A549 (cell line): ENCODE results near the gene VDAC1. TPM values are rescaled to one million over a fixed set of nuclear protein-coding genes. Genes with fewer than 3 reads are reported as not detected.
A peak's percentile ranks its signal among the peaks of the same experiment; 100 is the strongest.

ENCODE experiments used
- ATAC-seq, 2 experiments: fragments of 200-7000 bp in 1 of 2; fragments of >200 bp in 1 of 2; cut with Nextera tagmentation in 1 of 2; cut with Tn5 transposase in 1 of 2; 3 replicates each; pipeline versions ENCODE4 v1.8.0 to v1.9.1; 2018 to 2020; ENCODE audit warnings: mild to moderate bottlenecking in 1 of 2, moderate library complexity in 1 of 2
- CTCF ChIA-PET: fragments of 300-600 bp; sonication (Branson Sonifier 250); formaldehyde crosslinking; extraction: SDS; loops from one replicate; lab custom pipeline; 2021; ENCODE audit warnings: antibody characterized with exemption, inconsistent platforms; lab: Yijun Ruan, JAX
- POLR2A ChIA-PET: fragments of 350-600 bp; formaldehyde crosslinking; extraction: SDS; loops from one replicate; lab custom pipeline; 2021; ENCODE audit warnings: antibody characterized with exemption, inconsistent platforms; lab: Yijun Ruan, JAX
- DNase-seq, 2 experiments: peaks; one replicate each; pipeline versions ENCODE4 v3.0.0 to v3.0.0-alpha.2; 2011 to 2016; ENCODE audit warnings: low read depth in 1 of 2, low spot score in 1 of 2
- FAIRE-seq: peaks from 2 replicates; lab custom pipeline; 2011; peaks lifted over from hg19 to GRCh38; lab: Jason Lieb, UNC
- H3K27ac ChIP-seq, 2 experiments: fragments of >200 bp; sonication (Bioruptor Twin); formaldehyde crosslinking; 3 replicates each; pipeline ENCODE4 v1.5.1; 2016 to 2017
- H3K4me1 ChIP-seq: fragments of >200 bp; sonication (Bioruptor Twin); formaldehyde crosslinking; 3 replicates; pipeline ENCODE4 v1.6.1; 2016
- H3K4me2 ChIP-seq: fragments of >200 bp; sonication (Bioruptor Twin); formaldehyde crosslinking; 3 replicates; pipeline ENCODE4 v1.6.1; 2016
- H3K4me3 ChIP-seq: fragments of >200 bp; sonication (Bioruptor Twin); formaldehyde crosslinking; 3 replicates; pipeline ENCODE4 v1.5.1; 2016
- H3K9me3 ChIP-seq: fragments of >200 bp; sonication (Bioruptor Twin); formaldehyde crosslinking; 3 replicates; pipeline ENCODE4 v1.6.1; 2016
- CBX2 ChIP-seq: fragments of 200-600 bp; sonication (generic); IDR thresholded peaks from 2 replicates; pipeline ENCODE4 v1.6.1; 2016; ENCODE audit warnings: low read depth, mild to moderate bottlenecking, borderline replicate concordance
- CBX8 ChIP-seq: fragments of 200-600 bp; sonication (generic); IDR thresholded peaks from 2 replicates; pipeline ENCODE4 v1.6.1; 2016
- EHMT2 ChIP-seq: fragments of 200-600 bp; sonication (generic); IDR thresholded peaks from 2 replicates; pipeline ENCODE4 v1.6.1; 2016; ENCODE audit warnings: antibody characterized with exemption, low read depth, mild to moderate bottlenecking, moderate library complexity
- EP300 ChIP-seq, 2 experiments: fragments of >200 bp; sonication (Bioruptor Twin); formaldehyde crosslinking; IDR thresholded peaks; 2 replicates in 1 of 2; 3 replicates in 1 of 2; pipeline ENCODE4 v1.6.1; 2016 to 2017
- FOSB ChIP-seq: fragments of 250-450 bp; sonication (Bioruptor Pico); IDR thresholded peaks from 2 replicates; pipeline ENCODE4 v1.5.0; 2020; ENCODE audit warnings: mild to moderate bottlenecking, moderate library complexity
- HOXB13 ChIP-seq: fragments of 250-450 bp; sonication (Bioruptor Pico); IDR thresholded peaks from 2 replicates; pipeline ENCODE4 v1.5.0; 2020; ENCODE audit warnings: low read depth, mild to moderate bottlenecking, moderate library complexity
- JUNB ChIP-seq: fragments of >200 bp; sonication (Bioruptor Twin); formaldehyde crosslinking; IDR thresholded peaks from 2 replicates; pipeline ENCODE4 v1.6.1; 2016
- KDM1A ChIP-seq: fragments of 200-600 bp; sonication (generic); IDR thresholded peaks from 2 replicates; pipeline ENCODE4 v1.6.1; 2016; ENCODE audit warnings: low read depth, mild to moderate bottlenecking
- MAX ChIP-seq: IDR thresholded peaks from 2 replicates; pipeline ENCODE4 v1.6.1; 2012
- MYC ChIP-seq: IDR thresholded peaks from 2 replicates; pipeline ENCODE4 v1.6.1; 2012; ENCODE audit warnings: mild to moderate bottlenecking, inconsistent platforms, low read length, improper control_type of control experiment, borderline replicate concordance
- PHF8 ChIP-seq: fragments of 200-600 bp; sonication (generic); IDR thresholded peaks from 2 replicates; pipeline ENCODE4 v1.6.1; 2016; ENCODE audit warnings: low read depth, mild to moderate bottlenecking, antibody characterized with exemption, moderate library complexity, borderline replicate concordance
- POLR2A ChIP-seq: IDR thresholded peaks from 2 replicates; pipeline ENCODE4 v1.6.1; 2012; ENCODE audit warnings: mild to moderate bottlenecking, low read length
- RAD21 ChIP-seq, 2 experiments: fragments of >200 bp in 1 of 2; sonication (Bioruptor Twin) in 1 of 2; formaldehyde crosslinking in 1 of 2; IDR thresholded peaks in 1 of 2; conservative IDR thresholded peaks in 1 of 2; 2 replicates in 1 of 2; 3 replicates in 1 of 2; pipeline ENCODE4 v1.6.1; 2012 to 2018; ENCODE audit warnings: inconsistent platforms in 1 of 2
- REST ChIP-seq: fragments of 200-600 bp; sonication (generic); IDR thresholded peaks from 2 replicates; pipeline ENCODE4 v1.6.1; 2016; ENCODE audit warnings: antibody characterized with exemption, mild to moderate bottlenecking, moderate library complexity
- RFX5 ChIP-seq: fragments of 450-650 bp; IDR thresholded peaks from 2 replicates; pipeline ENCODE4 v1.7.1; 2014; ENCODE audit warnings: antibody characterized with exemption, mild to moderate bottlenecking, moderate library complexity
- WGBS: methylation state at CpG from one replicate; pipeline ENCODE4 v1.1.6; 2017; ENCODE audit errors: missing lambda C conversion rate; 5-methylcytosine and 5-hydroxymethylcytosine counted together
- polyA plus RNA-seq, 4 experiments: library from polyadenylated mRNA; depleted of rRNA in 3 of 4; stranded (reverse); fragments of >200 nt; fragmentation: RNase III in 1 of 4; extraction: RNeasy Plus Mini Kit Qiagen cat#74134 plus additional on column Dnase treatment in 1 of 4; gene quantifications; 2 replicates in 3 of 4; 3 replicates in 1 of 4; pipeline ENCODE4 v1.2.3, GENCODE V29; 2011 to 2017
- TF ChIP-seq, protein P1 (sequence below): fragments of 450-650 bp; IDR thresholded peaks from 2 replicates; pipeline ENCODE4 v1.6.1; 2014; ENCODE audit warnings: antibody characterized with exemption
- TF ChIP-seq, protein P2 (sequence below): fragments of 250-450 bp; sonication (Bioruptor Pico); IDR thresholded peaks from 2 replicates; pipeline ENCODE4 v1.5.0; 2021; ENCODE audit warnings: mild to moderate bottlenecking, moderate library complexity, borderline replicate concordance
- TF ChIP-seq, protein P3 (sequence below): IDR thresholded peaks from 2 replicates; pipeline ENCODE4 v1.6.1; 2012; ENCODE audit warnings: low read depth, borderline replicate concordance

Gene VDAC1
- polyA plus RNA-seq, 2 of the 4 experiments (the other 2 are of a cell fraction): 369 to 442 TPM

- TF ChIP-seq, protein P1, sequence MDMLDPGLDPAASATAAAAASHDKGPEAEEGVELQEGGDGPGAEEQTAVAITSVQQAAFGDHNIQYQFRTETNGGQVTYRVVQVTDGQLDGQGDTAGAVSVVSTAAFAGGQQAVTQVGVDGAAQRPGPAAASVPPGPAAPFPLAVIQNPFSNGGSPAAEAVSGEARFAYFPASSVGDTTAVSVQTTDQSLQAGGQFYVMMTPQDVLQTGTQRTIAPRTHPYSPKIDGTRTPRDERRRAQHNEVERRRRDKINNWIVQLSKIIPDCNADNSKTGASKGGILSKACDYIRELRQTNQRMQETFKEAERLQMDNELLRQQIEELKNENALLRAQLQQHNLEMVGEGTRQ: 0 out of 2 replicates have a peak, but pooled peaks have one; percentile 3
- TF ChIP-seq HOXB13 (CRISPR knock-in tag): no peak
- no peak for TF ChIP-seq CBX8
- no peak for TF ChIP-seq EP300 (IDR thresholded peaks at IDR 0.05)
- TF ChIP-seq POLR2A: no peak
- no peak for TF ChIP-seq KDM1A
- no peak for TF ChIP-seq CBX2
- TF ChIP-seq EHMT2: no peak
- no peak for TF ChIP-seq JUNB
- no peak for TF ChIP-seq FOSB (CRISPR knock-in tag)
- TF ChIP-seq, protein P2, sequence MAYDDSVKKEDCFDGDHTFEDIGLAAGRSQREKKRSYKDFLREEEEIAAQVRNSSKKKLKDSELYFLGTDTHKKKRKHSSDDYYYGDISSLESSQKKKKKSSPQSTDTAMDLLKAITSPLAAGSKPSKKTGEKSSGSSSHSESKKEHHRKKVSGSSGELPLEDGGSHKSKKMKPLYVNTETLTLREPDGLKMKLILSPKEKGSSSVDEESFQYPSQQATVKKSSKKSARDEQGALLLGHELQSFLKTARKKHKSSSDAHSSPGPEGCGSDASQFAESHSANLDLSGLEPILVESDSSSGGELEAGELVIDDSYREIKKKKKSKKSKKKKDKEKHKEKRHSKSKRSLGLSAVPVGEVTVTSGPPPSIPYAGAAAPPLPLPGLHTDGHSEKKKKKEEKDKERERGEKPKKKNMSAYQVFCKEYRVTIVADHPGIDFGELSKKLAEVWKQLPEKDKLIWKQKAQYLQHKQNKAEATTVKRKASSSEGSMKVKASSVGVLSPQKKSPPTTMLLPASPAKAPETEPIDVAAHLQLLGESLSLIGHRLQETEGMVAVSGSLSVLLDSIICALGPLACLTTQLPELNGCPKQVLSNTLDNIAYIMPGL (CRISPR knock-in tag): no peak
- TF ChIP-seq REST: no peak
- TF ChIP-seq, protein P3, sequence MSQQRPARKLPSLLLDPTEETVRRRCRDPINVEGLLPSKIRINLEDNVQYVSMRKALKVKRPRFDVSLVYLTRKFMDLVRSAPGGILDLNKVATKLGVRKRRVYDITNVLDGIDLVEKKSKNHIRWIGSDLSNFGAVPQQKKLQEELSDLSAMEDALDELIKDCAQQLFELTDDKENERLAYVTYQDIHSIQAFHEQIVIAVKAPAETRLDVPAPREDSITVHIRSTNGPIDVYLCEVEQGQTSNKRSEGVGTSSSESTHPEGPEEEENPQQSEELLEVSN: no peak
- no peak for TF ChIP-seq RAD21 (conservative IDR thresholded peaks at IDR 0.05 in 1 of 2, IDR thresholded peaks at IDR 0.05 in 1 of 2)
- TF ChIP-seq MYC: peak; percentile 82
- peak; percentile 71 for TF ChIP-seq PHF8
Measured at GRCh38 chr5:134003817-134004625, 754 bp downstream of the VDAC1 start (continued).

DNA sequence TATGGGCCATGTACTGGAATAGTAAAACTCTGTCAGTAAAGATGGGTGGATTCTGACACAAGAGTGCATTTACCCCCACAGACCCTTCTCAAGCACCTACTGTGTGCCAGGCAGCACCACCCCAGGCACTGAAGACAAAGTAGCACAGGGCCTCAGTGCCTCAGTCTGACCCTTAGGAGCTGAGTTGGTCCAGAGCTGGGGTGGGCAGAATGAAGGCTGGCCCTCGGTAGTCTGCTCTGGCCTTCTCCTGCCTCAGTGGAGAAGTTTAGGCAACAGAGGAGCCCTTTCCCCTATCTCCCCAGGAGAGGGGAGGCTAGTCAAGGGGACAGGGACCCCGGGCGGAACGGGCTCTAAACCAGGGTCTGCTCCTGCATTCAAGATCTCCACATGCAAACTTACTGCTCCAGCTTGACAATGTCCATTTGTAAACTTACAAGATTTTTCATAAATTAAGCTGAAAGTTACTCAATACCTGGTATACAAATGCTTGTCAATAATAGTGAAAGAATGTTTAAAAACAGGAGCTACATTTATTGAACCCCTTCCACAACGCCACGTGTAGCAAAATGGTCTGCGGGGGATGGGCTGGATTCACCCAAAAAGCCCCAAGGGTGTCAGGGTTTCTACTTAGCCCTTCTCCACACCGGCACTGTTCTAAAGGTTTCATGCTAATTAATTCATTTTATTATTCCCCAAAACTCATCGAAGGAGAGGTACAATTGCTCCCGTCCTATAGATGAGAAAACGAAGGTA lies 1.5 kb downstream of the VDAC1 start:
- FAIRE-seq (no peak), ATAC-seq (no peak), DNase-seq (no peak)
- POLR2A ChIA-PET: interaction anchor here (1.0 kb wide), 1 partner anchor 34 kb away, joined by 5 read pairs; no protein-coding TSS in a partner anchor
- TF ChIP-seq MYC (peak; percentile 77; the same call in 1 of the 2 replicates), MAX (peak; percentile 68; the same call in 1 of the 2 replicates), RFX5 (no peak)
- 3% methylated on average over 10 of the region's 11 CpGs for WGBS
- Histone ChIP-seq H3K4me3 (peak overlapping the region; percentile 90), H3K4me2 (peak overlapping the region; percentile 93), H3K27ac (peak overlapping the region; percentile 98), H3K9me3 (no peaks in the 10 kb centered on the region), H3K4me1 (peaks cover 66% of the 10 kb centered on the region)
- CTCF ChIA-PET: interaction anchor here (0.6 to 6.4 kb wide), 7 partner anchors 8 to 151 kb away, joined by 3 to 36 read pairs (median 4); no protein-coding TSS in a partner anchor
